HepG2 (cell line): ENCODE data around the gene WDR70. TPM values are rescaled to one million over a fixed set of nuclear protein-coding genes. Genes with fewer than 3 reads are reported as not detected.

Source experiments
- ATAC-seq: fragments of 200-7000 bp; cut with Tn5 transposase; 3 replicates; pipeline ENCODE4 v1.9.1; 2020; ENCODE audit warnings: mild to moderate bottlenecking, moderate library complexity
- BruUV-seq: library from RNA; stranded (reverse); fragments of 400-500 nt; replicated peaks from 2 replicates; lab custom pipeline; 2021; lab: Mats Ljungman, UMichigan
- CTCF ChIA-PET: fragments of 300-600 bp; formaldehyde crosslinking; extraction: SDS; loops from one replicate; lab custom pipeline; 2021; ENCODE audit warnings: low total read pairs, inconsistent platforms, low intra/inter-chr PET ratio; lab: Yijun Ruan, JAX
- POLR2A ChIA-PET: fragments of 350-600 bp; sonication (Branson Sonifier 250); formaldehyde crosslinking; loops from one replicate; lab custom pipeline; 2020; ENCODE audit warnings: antibody characterized with exemption, inconsistent platforms; lab: Yijun Ruan, JAX
- DNase-seq: peaks from one replicate; pipeline ENCODE4 v3.0.0-alpha.2; 2015; ENCODE audit warnings: low spot score
- FAIRE-seq: peaks from 3 replicates; lab custom pipeline; 2011; peaks lifted over from hg19 to GRCh38; lab: Jason Lieb, UNC
- H2AFZ ChIP-seq: one replicate; pipeline ENCODE4 v1.6.1; 2011; ENCODE audit warnings: low read length, inconsistent platforms
- H3K27ac ChIP-seq: fragments of 300-600 bp; 3 replicates; pipeline ENCODE4 v1.8.0; 2011; ENCODE audit warnings: mixed run types, mild to moderate bottlenecking, mixed read lengths, low read length, inconsistent platforms; ENCODE audit not compliant: insufficient read depth; ENCODE audit errors: extremely low read length
- H3K27me3 ChIP-seq, 2 experiments: fragments of 200-600 bp in 1 of 2; 2 replicates in 1 of 2; 3 replicates in 1 of 2; pipeline versions ENCODE4 v1.6.0 to v1.8.0; 2011; ENCODE audit warnings: low read length in 2 of 2, mild to moderate bottlenecking in 2 of 2, moderate library complexity in 2 of 2, inconsistent platforms in 1 of 2; ENCODE audit not compliant: insufficient read depth in 2 of 2, control insufficient read depth in 1 of 2
- H3K36me3 ChIP-seq, 2 experiments: fragments of 200-600 bp in 1 of 2; replicated peaks in 1 of 2; 2 replicates in 1 of 2; 3 replicates in 1 of 2; pipeline versions ENCODE4 v1.5.1 to v1.8.0; 2011; ENCODE audit warnings: low read length in 2 of 2, inconsistent platforms in 1 of 2; ENCODE audit not compliant: insufficient read depth in 2 of 2, control insufficient read depth in 1 of 2
- H3K4me1 ChIP-seq: 2 replicates; pipeline ENCODE4 v1.5.1; 2012; ENCODE audit warnings: low read length, inconsistent platforms; ENCODE audit not compliant: insufficient read depth
- H3K4me2 ChIP-seq: 2 replicates; pipeline ENCODE4 v1.6.0; 2011; ENCODE audit warnings: low read depth, low read length, inconsistent platforms
- H3K4me3 ChIP-seq, 3 experiments: fragments of 200-600 bp in 1 of 3; sonication (generic), shearing (Covaris generic) in 1 of 3; replicated peaks in 1 of 3; 2 replicates each; pipeline ENCODE4 v1.5.1; 2011 to 2016; ENCODE audit warnings: low read length in 3 of 3, inconsistent platforms in 2 of 3, low read depth in 2 of 3, mild to moderate bottlenecking in 2 of 3, control low read depth in 1 of 3, mixed read lengths in 1 of 3; ENCODE audit not compliant: insufficient read depth in 1 of 3
- H3K79me2 ChIP-seq: one replicate; pipeline ENCODE4 v1.6.1; 2011; ENCODE audit warnings: low read length, inconsistent platforms; ENCODE audit not compliant: insufficient read depth
- H3K9ac ChIP-seq: 2 replicates; pipeline ENCODE4 v1.6.0; 2011; ENCODE audit warnings: mild to moderate bottlenecking, low read depth, low read length, inconsistent platforms; ENCODE audit not compliant: insufficient read depth
- H3K9me3 ChIP-seq: 2 replicates; pipeline ENCODE4 v1.5.1; 2012; ENCODE audit warnings: mild to moderate bottlenecking, low read length
- H4K20me1 ChIP-seq: 2 replicates; pipeline ENCODE4 v1.6.0; 2011; ENCODE audit warnings: inconsistent platforms, mild to moderate bottlenecking, low read length, moderate library complexity; ENCODE audit not compliant: insufficient read depth
- HNRNPL ChIP-seq: fragments of 200-400 bp; formaldehyde crosslinking; IDR thresholded peaks from 2 replicates; pipeline ENCODE4 v1.6.1; 2017; ENCODE audit warnings: mild to moderate bottlenecking, low read depth, low read length
- HNRNPUL1 ChIP-seq: fragments of 200-400 bp; formaldehyde crosslinking; IDR thresholded peaks from 2 replicates; pipeline ENCODE4 v1.6.1; 2017; ENCODE audit warnings: low read depth, mild to moderate bottlenecking, low read length, moderate library complexity
- MATR3 ChIP-seq: sonication (generic); formaldehyde crosslinking; IDR thresholded peaks from 2 replicates; pipeline ENCODE4 v1.4.0; 2020; ENCODE audit warnings: missing genetic modification reagents
- MBNL3 ChIP-seq: fragments of 250-450 bp; sonication (Bioruptor Pico); conservative IDR thresholded peaks from 2 replicates; pipeline ENCODE4 v1.8.0; 2022; ENCODE audit warnings: mild to moderate bottlenecking, inconsistent platforms
- RXRB ChIP-seq: IDR thresholded peaks from 2 replicates; pipeline ENCODE4 v1.6.1; 2016; ENCODE audit warnings: borderline replicate concordance, missing genetic modification reagents, missing compliant biosample characterization
- ZNF263 ChIP-seq: sonication (generic); formaldehyde crosslinking; IDR thresholded peaks from 2 replicates; pipeline ENCODE4 v1.4.0; 2020; ENCODE audit warnings: missing genetic modification reagents
- ZNF451 ChIP-seq: sonication (generic); formaldehyde crosslinking; IDR thresholded peaks from 2 replicates; pipeline ENCODE4 v1.5.0; 2020; ENCODE audit warnings: mild to moderate bottlenecking, missing genetic modification reagents
- WGBS: methylation state at CpG from one replicate; pipeline ENCODE4 v1.1.6; 2017; ENCODE audit warnings: low lambda C conversion rate; 5-methylcytosine and 5-hydroxymethylcytosine counted together
- in situ Hi-C: cut with HindIII; loops from 2 replicates; pipeline ENCODE4 v1.10.0; 2017; ENCODE audit warnings: low pct_unique_long_range_greater_than_20kb; ENCODE audit not compliant: extremely low pct_ligation_motif_present
- intact Hi-C: fragments of 100-400 bp; cut with micrococcal nuclease; formaldehyde crosslinking; loops from one replicate; pipeline ENCODE4 v1.10.0; 2022; ENCODE audit not compliant: unreplicated experiment
- polyA plus RNA-seq, 8 experiments: library from polyadenylated mRNA; depleted of rRNA in 3 of 8; stranded (reverse) in 7 of 8; unstranded in 1 of 8; fragments of >200 nt; fragmentation: Illumina TruSeq in 4 of 8; extraction: Trizol in 4 of 8; gene quantifications; 2 replicates each; pipeline versions ENCODE4 v1.2.1 to v1.2.3, GENCODE V29; 2011 to 2016; ENCODE audit warnings: low read depth in 4 of 8, missing spikeins in 1 of 8, mixed read lengths in 1 of 8; ENCODE audit not compliant: insufficient read depth in 1 of 8
- total RNA-seq, 5 experiments: library from RNA; depleted of rRNA; stranded (reverse); fragments of >200 nt; fragmentation: Illumina TruSeq; extraction: Trizol; gene quantifications; 2 replicates each; pipeline ENCODE4 v1.2.3, GENCODE V29; 2016; ENCODE audit warnings: low read depth in 1 of 5
- TF ChIP-seq, protein P1 (sequence below), 2 experiments: sonication (generic) in 1 of 2; formaldehyde crosslinking in 1 of 2; IDR thresholded peaks; 2 replicates each; pipeline versions ENCODE4 v1.4.0 to v1.6.1; 2016 to 2020; ENCODE audit warnings: borderline replicate concordance in 1 of 2, low read depth in 1 of 2, mild to moderate bottlenecking in 1 of 2, missing genetic modification reagents in 1 of 2
- TF ChIP-seq, protein P2 (sequence below): sonication (generic); formaldehyde crosslinking; IDR thresholded peaks from 2 replicates; pipeline ENCODE4 v1.9.0; 2022; ENCODE audit warnings: missing genetic modification reagents, mild to moderate bottlenecking, borderline replicate concordance

WDR70 gene
- total and polyA plus RNA-seq, 2 of the 13 experiments (the other 11 are each of a cell fraction or from before 2014, with no cell fraction given) = 14.6 to 30.6 TPM

DNA sequence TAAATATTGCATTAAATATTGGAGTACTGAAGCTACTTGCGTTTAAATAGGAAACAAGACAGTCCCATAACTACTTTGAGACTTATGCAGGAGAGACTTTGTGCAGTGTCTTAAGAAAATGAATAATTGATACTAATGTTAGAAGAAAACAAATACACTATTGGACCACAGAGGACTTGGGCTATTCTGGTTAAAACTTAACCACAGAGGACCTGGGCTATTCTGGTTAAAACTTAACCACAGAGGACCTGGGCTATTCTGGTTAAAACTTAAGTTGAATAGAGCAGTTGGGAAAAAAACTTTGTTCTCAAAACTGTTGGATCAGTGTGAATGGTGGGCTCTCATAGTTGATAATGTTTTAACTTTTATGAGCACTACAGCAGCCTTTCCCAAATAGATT, 141.7 kb downstream of the WDR70 start (continued):
- TF ChIP-seq, protein P1, sequence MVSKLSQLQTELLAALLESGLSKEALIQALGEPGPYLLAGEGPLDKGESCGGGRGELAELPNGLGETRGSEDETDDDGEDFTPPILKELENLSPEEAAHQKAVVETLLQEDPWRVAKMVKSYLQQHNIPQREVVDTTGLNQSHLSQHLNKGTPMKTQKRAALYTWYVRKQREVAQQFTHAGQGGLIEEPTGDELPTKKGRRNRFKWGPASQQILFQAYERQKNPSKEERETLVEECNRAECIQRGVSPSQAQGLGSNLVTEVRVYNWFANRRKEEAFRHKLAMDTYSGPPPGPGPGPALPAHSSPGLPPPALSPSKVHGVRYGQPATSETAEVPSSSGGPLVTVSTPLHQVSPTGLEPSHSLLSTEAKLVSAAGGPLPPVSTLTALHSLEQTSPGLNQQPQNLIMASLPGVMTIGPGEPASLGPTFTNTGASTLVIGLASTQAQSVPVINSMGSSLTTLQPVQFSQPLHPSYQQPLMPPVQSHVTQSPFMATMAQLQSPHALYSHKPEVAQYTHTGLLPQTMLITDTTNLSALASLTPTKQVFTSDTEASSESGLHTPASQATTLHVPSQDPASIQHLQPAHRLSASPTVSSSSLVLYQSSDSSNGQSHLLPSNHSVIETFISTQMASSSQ (IDR thresholded peaks at IDR 0.05; ENCODE audit: low read depth) = peak; percentile 72
- TF ChIP-seq, protein P1 (CRISPR knock-in tag; IDR thresholded peaks at IDR 0.05; ENCODE audit: borderline replicate concordance) = no peak; the same call in 1 of the 2 replicates
- TF ChIP-seq, all 625 proteins: peak for 2

DNA sequence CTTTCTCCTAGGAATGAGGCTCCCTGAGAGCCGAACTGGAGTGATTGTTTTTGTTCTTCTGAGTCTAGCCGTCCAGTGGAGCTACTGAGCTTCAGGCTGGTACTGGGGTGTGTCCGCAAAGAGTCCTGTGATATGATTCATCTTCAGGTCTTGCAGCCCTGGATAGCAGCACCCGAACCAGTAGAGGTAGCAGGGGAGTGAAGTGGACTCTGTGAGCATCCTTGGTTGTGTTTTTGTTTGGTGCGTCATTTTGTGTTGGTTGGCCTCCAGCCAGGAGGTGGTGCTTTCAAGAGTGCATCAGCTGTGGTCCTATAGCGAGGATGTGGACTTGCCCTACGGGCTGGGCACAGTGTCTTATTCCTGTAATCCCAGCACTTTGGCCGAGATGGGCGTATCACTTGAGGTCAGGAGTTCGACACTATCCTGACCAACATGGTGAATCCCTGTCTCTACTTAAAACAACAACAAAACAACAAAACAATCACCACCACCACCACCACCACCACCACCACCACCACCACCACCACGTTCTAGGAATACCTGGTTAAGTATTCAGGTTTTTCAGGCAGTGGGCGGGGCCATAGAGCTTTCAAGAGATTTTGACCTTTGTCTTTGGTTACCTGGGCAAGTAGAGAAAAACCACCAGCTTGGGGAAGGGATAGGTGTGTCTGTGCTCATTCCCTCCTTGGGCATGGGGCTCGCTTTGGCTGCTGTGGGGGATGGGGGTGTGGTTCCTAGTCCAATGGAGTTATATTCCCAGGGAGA, 154.0 kb downstream of the WDR70 start:
- TF ChIP-seq MATR3 (CRISPR knock-in tag) (no peak), HNRNPUL1 (no peak), ZNF263 (CRISPR knock-in tag) (no peak), RXRB (CRISPR knock-in tag) (no peak), MBNL3 (CRISPR knock-in tag) (no peak), ZNF451 (no peak), HNRNPL (no peak)
- TF ChIP-seq, protein P2, sequence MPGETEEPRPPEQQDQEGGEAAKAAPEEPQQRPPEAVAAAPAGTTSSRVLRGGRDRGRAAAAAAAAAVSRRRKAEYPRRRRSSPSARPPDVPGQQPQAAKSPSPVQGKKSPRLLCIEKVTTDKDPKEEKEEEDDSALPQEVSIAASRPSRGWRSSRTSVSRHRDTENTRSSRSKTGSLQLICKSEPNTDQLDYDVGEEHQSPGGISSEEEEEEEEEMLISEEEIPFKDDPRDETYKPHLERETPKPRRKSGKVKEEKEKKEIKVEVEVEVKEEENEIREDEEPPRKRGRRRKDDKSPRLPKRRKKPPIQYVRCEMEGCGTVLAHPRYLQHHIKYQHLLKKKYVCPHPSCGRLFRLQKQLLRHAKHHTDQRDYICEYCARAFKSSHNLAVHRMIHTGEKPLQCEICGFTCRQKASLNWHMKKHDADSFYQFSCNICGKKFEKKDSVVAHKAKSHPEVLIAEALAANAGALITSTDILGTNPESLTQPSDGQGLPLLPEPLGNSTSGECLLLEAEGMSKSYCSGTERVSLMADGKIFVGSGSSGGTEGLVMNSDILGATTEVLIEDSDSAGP (CRISPR knock-in tag) = no peak
- FAIRE-seq (no peak), ATAC-seq (no peak), DNase-seq (no peak)
- H3K27me3 ChIP-seq = no peaks in the 10 kb centered on the region
- peaks cover 0 to 1% of the 10 kb centered on the region in 2 experiments; a peak in 1 of 5 replicates for H3K36me3 ChIP-seq
- no peak overlapping the region for H3K4me2 ChIP-seq
- H3K4me1 ChIP-seq = no peaks in the 10 kb centered on the region
- no peak overlapping the region for H3K4me3 ChIP-seq
- no peak overlapping the region for H2AFZ ChIP-seq
- WGBS = 100% methylated on average over 11 of the region's 13 CpGs
- CTCF ChIA-PET = no interaction called here
- H3K9me3 ChIP-seq = no peaks in the 10 kb centered on the region
- BruUV-seq = no TSS peak
- POLR2A ChIA-PET = no interaction called here
- no peaks in the 10 kb centered on the region for H3K79me2 ChIP-seq
- in situ Hi-C loops (no loop called here), intact Hi-C loops (no loop called here)
- no peak overlapping the region for H3K27ac ChIP-seq
- H4K20me1 ChIP-seq = no peaks in the 10 kb centered on the region
- no peak overlapping the region for H3K9ac ChIP-seq
